ENCODE results near the gene ABCF1. TPM values are rescaled to one million over a fixed set of nuclear protein-coding genes. Genes with fewer than 3 reads are reported as not detected.

Gene ABCF1
- total RNA-seq, 1 experiment from 2014 or later: 101 TPM

DNA sequence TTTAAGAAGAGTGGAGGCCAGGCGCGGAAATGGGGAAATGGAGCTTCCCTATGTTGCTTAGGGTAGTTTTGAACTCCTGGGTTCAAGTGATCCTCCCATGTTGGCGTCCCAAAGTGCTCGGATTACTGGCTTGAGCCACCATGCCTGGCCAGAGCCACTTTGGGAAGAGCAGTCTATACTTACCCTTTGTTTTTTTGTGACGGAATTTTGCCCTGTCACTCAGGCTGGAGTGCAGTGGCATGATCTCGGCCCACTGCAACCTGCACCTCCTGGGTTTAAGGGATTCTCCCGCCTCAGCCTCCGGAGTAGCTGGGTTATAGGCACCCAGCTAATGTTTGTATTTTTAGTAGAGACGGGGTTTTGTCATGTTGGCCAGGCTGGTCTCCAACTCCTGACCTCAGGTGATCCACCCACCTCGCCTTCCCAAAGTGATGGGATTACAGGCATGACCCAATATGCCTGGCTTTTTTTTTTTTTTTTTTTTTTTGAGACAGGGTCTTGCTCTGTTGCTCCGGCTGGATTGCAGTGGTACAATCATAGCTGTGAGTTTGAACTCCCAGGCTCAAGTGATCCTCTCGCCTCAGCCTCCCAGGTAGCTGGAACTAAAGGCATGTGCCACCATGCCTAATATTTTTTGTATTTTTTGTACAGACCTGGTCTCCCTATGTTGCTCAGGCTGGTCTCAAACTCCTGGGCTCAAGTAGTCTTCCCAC is 27.8 kb downstream of the ABCF1 start:
- Mint-ChIP-seq H3K4me3 (no peak overlapping the region), H3K4me1 (no peaks in the 10 kb centered on the region), H3K27ac (peak overlapping the region; percentile 87; the same call in 1 of the 2 replicates), H3K27me3 (ENCODE audit: low read depth) (no peaks in the 10 kb centered on the region), H3K36me3 (peaks cover 43% of the 10 kb centered on the region), H3K9me3 (no peaks in the 10 kb centered on the region)
- ATAC-seq (peak; percentile 2; the same call in 1 of the 2 replicates), DNase-seq (ENCODE audit: low spot score) (no peak)
- ChIA-PET POLR2A (interaction anchor here (0.6 to 4.8 kb wide), 9 partner anchors 10 to 332 kb away, joined by 3 to 33 read pairs (median 4); partner anchors contain the start of gene ABCF1), CTCF (interaction anchor here (0.6 to 3.2 kb wide), 3 partner anchors 36 to 117 kb away, joined by 3 to 28 read pairs (median 5); no protein-coding TSS in a partner anchor)
- TF ChIP-seq, protein P1, sequence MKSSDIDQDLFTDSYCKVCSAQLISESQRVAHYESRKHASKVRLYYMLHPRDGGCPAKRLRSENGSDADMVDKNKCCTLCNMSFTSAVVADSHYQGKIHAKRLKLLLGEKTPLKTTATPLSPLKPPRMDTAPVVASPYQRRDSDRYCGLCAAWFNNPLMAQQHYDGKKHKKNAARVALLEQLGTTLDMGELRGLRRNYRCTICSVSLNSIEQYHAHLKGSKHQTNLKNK (CRISPR knock-in tag; IDR thresholded peaks at IDR 0.05): no peak
- TF ChIP-seq ZNF425 (CRISPR knock-in tag; conservative IDR thresholded peaks at IDR 0.05) (0 out of 2 replicates have a peak, but pooled peaks have one; percentile 34), SMAD3 (CRISPR knock-in tag; IDR thresholded peaks at IDR 0.05; ENCODE audit: borderline replicate concordance) (no peak)

DNA sequence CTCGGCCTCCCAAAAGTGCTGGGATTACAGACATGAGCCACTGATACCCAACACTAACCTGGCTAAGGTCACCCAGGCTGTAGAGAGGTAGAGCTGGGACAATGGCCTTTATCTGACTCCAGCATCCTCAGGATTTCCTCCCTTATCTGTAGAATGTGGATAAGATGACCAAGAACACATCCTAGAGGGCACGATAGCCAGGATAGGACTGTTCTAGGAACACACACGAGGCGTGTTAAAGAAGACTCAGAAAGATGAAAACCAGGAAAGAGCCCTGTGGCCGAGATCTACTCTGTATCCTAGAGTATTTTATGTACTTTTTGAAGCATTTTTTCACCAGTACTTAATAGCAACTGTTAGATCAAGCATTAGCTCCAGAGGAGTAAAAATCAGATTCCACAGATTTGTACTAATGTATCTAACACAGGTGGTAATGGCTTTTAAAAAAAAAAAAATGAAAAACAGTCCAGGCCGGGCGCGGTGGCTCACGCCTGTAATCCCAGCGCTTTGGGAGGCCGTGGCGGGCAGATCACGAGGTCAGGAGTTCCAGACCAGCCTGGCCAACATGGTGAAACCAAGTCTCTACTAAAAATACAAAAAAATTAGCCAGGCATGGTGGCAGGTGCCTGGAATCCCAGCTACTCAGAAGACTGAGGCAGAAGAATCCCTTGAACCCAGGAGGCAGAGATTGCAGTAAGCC is 28.5 kb downstream of the ABCF1 start:
- Mint-ChIP-seq H3K4me1 (no peaks in the 10 kb centered on the region), H3K27me3 (ENCODE audit: low read depth) (no peaks in the 10 kb centered on the region), H3K36me3 (peaks cover 46% of the 10 kb centered on the region), H3K27ac (peak overlapping the region; percentile 87; the same call in 1 of the 2 replicates), H3K4me3 (no peak overlapping the region), H3K9me3 (no peaks in the 10 kb centered on the region)
- ChIA-PET POLR2A (interaction anchor here (0.6 to 1.3 kb wide), 6 partner anchors 11 to 331 kb away, joined by 3 to 6 read pairs (median 4); partner anchors contain the start of gene ABCF1), CTCF (interaction anchor here (1.6 to 3.2 kb wide), 2 partner anchors 118 to 146 kb away, joined by 3 to 28 read pairs (median 5); no protein-coding TSS in a partner anchor)
- TF ChIP-seq ESRRA (CRISPR knock-in tag; IDR thresholded peaks at IDR 0.05; ENCODE audit: borderline replicate concordance) (no peak), ZNF416 (CRISPR knock-in tag; IDR thresholded peaks at IDR 0.05) (no peak), EMX1 (CRISPR knock-in tag; IDR thresholded peaks at IDR 0.05) (0 out of 2 replicates have a peak, but pooled peaks have one; percentile 28), ERG (CRISPR knock-in tag; IDR thresholded peaks at IDR 0.05) (no peak), TEAD1 (CRISPR knock-in tag; IDR thresholded peaks at IDR 0.05) (no peak)
- TF ChIP-seq, protein P1 (CRISPR knock-in tag; IDR thresholded peaks at IDR 0.05): peak; percentile 31; the same call in 1 of the 2 replicates
- DNase-seq (ENCODE audit: low spot score) (no peak), ATAC-seq (no peak)

DNA sequence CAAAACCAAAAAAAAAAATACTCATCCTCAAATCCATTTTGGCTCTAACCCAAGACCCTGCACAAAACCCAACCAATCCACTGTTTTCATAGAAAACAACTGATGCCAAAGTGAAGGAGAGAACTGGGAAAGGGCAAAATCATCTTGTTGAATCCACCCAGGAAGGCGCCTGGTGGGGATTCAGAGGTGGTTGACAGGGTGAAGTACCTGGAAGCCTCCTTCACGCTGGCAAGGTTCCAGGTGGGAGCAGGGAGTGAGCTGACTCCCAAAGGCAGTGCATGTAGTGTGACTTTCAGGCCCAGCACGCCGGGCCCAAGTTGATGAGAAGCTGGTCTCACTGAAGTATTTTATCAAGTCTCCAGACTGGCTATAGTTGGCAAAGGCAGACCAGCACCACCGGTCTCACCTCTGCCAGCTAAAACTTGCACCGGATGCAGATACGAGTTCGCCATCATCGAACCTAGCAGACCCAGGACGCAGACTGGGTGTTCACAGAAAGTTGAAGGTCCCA is 29.3 kb downstream of the ABCF1 start:
- Mint-ChIP-seq H3K36me3 (peaks cover 51% of the 10 kb centered on the region), H3K4me1 (no peaks in the 10 kb centered on the region), H3K9me3 (no peaks in the 10 kb centered on the region), H3K27me3 (ENCODE audit: low read depth) (no peaks in the 10 kb centered on the region), H3K27ac (no peak overlapping the region), H3K4me3 (no peak overlapping the region)
- ChIA-PET CTCF (interaction anchor here (1.2 to 2.7 kb wide), 3 partner anchors 59 to 147 kb away, joined by 3 to 5 read pairs (median 3); no protein-coding TSS in a partner anchor), POLR2A (interaction anchor here (1.2 to 1.8 kb wide), 3 partner anchors 10 to 14 kb away, joined by 6 to 7 read pairs (median 6); no protein-coding TSS in a partner anchor)
- TF ChIP-seq ZNF671 (CRISPR knock-in tag; IDR thresholded peaks at IDR 0.05): no peak
- TF ChIP-seq, protein P1 (CRISPR knock-in tag; IDR thresholded peaks at IDR 0.05): no peak
- no peak for TF ChIP-seq GABPB1 (CRISPR knock-in tag; IDR thresholded peaks at IDR 0.05)
- ATAC-seq: no peak
- DNase-seq (ENCODE audit: low spot score): no peak
